H1 (cell line): Measurements from ENCODE around the gene FSCN2. TPM values are rescaled to one million over a fixed set of nuclear protein-coding genes. Genes with fewer than 3 reads are reported as not detected.

Experiments
- MAX ChIP-seq: IDR thresholded peaks from 2 replicates; pipeline ENCODE4 v1.6.1; 2012; ENCODE audit warnings: inconsistent platforms
- SRF ChIP-seq: IDR thresholded peaks from 2 replicates; pipeline ENCODE4 v1.6.1; 2011; ENCODE audit warnings: mild to moderate bottlenecking, low read depth, low read length, moderate library complexity
- polyA plus RNA-seq, 7 experiments: library from polyadenylated mRNA; depleted of rRNA in 3 of 7; stranded (reverse) in 5 of 7; unstranded in 2 of 7; fragments of >200 nt in 5 of 7; fragments of 200-250 nt in 2 of 7; gene quantifications; 1 replicate in 5 of 7; 2 replicates in 1 of 7; 4 replicates in 1 of 7; pipeline versions ENCODE4 v1.2.1 to v1.2.3, GENCODE V29; 2011 to 2013; ENCODE audit warnings: missing spikeins in 2 of 7, mixed read lengths in 2 of 7
- total RNA-seq: library from RNA; stranded (reverse); fragmentation: NEBNext Ultra II Directional; extraction: Animal tissue kit (Norgen Biotek cat#: 25700); gene quantifications from 2 replicates; pipeline ENCODE4 v1.2.1, GENCODE V29; 2021
- TF ChIP-seq, protein P1 (sequence below): fragments of 300-600 bp; sonication (generic); IDR thresholded peaks from 2 replicates; pipeline ENCODE4 v1.7.1; 2012; ENCODE audit warnings: low read length, moderate library complexity, mild to moderate bottlenecking, inconsistent platforms; ENCODE audit not compliant: insufficient replicate concordance

Gene FSCN2
- total and polyA plus RNA-seq, 2 of the 8 experiments (the other 6 are each of a cell fraction or from before 2014, with no cell fraction given): 0.18 to 0.30 TPM

- TF ChIP-seq, protein P1, sequence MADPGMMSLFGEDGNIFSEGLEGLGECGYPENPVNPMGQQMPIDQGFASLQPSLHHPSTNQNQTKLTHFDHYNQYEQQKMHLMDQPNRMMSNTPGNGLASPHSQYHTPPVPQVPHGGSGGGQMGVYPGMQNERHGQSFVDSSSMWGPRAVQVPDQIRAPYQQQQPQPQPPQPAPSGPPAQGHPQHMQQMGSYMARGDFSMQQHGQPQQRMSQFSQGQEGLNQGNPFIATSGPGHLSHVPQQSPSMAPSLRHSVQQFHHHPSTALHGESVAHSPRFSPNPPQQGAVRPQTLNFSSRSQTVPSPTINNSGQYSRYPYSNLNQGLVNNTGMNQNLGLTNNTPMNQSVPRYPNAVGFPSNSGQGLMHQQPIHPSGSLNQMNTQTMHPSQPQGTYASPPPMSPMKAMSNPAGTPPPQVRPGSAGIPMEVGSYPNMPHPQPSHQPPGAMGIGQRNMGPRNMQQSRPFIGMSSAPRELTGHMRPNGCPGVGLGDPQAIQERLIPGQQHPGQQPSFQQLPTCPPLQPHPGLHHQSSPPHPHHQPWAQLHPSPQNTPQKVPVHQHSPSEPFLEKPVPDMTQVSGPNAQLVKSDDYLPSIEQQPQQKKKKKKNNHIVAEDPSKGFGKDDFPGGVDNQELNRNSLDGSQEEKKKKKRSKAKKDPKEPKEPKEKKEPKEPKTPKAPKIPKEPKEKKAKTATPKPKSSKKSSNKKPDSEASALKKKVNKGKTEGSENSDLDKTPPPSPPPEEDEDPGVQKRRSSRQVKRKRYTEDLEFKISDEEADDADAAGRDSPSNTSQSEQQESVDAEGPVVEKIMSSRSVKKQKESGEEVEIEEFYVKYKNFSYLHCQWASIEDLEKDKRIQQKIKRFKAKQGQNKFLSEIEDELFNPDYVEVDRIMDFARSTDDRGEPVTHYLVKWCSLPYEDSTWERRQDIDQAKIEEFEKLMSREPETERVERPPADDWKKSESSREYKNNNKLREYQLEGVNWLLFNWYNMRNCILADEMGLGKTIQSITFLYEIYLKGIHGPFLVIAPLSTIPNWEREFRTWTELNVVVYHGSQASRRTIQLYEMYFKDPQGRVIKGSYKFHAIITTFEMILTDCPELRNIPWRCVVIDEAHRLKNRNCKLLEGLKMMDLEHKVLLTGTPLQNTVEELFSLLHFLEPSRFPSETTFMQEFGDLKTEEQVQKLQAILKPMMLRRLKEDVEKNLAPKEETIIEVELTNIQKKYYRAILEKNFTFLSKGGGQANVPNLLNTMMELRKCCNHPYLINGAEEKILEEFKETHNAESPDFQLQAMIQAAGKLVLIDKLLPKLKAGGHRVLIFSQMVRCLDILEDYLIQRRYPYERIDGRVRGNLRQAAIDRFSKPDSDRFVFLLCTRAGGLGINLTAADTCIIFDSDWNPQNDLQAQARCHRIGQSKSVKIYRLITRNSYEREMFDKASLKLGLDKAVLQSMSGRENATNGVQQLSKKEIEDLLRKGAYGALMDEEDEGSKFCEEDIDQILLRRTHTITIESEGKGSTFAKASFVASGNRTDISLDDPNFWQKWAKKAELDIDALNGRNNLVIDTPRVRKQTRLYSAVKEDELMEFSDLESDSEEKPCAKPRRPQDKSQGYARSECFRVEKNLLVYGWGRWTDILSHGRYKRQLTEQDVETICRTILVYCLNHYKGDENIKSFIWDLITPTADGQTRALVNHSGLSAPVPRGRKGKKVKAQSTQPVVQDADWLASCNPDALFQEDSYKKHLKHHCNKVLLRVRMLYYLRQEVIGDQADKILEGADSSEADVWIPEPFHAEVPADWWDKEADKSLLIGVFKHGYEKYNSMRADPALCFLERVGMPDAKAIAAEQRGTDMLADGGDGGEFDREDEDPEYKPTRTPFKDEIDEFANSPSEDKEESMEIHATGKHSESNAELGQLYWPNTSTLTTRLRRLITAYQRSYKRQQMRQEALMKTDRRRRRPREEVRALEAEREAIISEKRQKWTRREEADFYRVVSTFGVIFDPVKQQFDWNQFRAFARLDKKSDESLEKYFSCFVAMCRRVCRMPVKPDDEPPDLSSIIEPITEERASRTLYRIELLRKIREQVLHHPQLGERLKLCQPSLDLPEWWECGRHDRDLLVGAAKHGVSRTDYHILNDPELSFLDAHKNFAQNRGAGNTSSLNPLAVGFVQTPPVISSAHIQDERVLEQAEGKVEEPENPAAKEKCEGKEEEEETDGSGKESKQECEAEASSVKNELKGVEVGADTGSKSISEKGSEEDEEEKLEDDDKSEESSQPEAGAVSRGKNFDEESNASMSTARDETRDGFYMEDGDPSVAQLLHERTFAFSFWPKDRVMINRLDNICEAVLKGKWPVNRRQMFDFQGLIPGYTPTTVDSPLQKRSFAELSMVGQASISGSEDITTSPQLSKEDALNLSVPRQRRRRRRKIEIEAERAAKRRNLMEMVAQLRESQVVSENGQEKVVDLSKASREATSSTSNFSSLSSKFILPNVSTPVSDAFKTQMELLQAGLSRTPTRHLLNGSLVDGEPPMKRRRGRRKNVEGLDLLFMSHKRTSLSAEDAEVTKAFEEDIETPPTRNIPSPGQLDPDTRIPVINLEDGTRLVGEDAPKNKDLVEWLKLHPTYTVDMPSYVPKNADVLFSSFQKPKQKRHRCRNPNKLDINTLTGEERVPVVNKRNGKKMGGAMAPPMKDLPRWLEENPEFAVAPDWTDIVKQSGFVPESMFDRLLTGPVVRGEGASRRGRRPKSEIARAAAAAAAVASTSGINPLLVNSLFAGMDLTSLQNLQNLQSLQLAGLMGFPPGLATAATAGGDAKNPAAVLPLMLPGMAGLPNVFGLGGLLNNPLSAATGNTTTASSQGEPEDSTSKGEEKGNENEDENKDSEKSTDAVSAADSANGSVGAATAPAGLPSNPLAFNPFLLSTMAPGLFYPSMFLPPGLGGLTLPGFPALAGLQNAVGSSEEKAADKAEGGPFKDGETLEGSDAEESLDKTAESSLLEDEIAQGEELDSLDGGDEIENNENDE: no peak
- TF ChIP-seq MAX (no peak), SRF (no peak)
Measured at GRCh38 chr17:81486199-81486810, 41.9 kb upstream of the FSCN2 start (continued).
